Lung (tissue), 12 donors: ENCODE data around the gene RPGRIP1L. TPM values are rescaled to one million over a fixed set of nuclear protein-coding genes. Genes with fewer than 3 reads are reported as not detected.
"Not testable (repeated sequence)": the region's sequence is repeated elsewhere in the genome, so short reads cannot be mapped to it uniquely, and the experiment has no call there.

ENCODE experiments used
- ATAC-seq: fragments of 200-7000 bp; cut with Tn5 transposase; one replicate; pipeline ENCODE4 v1.9.1; 2020; ENCODE audit warnings: moderate number of reproducible peaks; ENCODE audit not compliant: insufficient read depth, low FRiP score
- DNase-seq, 3 donors: peaks; one replicate each; pipeline ENCODE4 v3.0.0-alpha.2; 2013 to 2017
- H3K27ac ChIP-seq, 2 donors: one replicate each; pipeline ENCODE4 v1.5.1; 2013; ENCODE audit warnings: mild to moderate bottlenecking in 2 of 2, moderate library complexity in 2 of 2, control low read depth in 1 of 2, inconsistent platforms in 1 of 2, low read depth in 1 of 2, low read length in 1 of 2
- H3K27me3 ChIP-seq, 3 donors: one replicate each; pipeline ENCODE4 v1.5.1; 2013; ENCODE audit warnings: low read length in 2 of 3; ENCODE audit not compliant: control insufficient read depth in 3 of 3, insufficient read depth in 3 of 3
- H3K36me3 ChIP-seq, 4 donors: one replicate each; pipeline ENCODE4 v1.5.1; 2013; ENCODE audit warnings: low read length in 4 of 4, mild to moderate bottlenecking in 1 of 4, moderate library complexity in 1 of 4; ENCODE audit not compliant: control insufficient read depth in 4 of 4, insufficient read depth in 4 of 4
- H3K4me1 ChIP-seq, 5 donors: one replicate each; pipeline ENCODE4 v1.5.1; 2013; ENCODE audit warnings: low read length in 5 of 5, mild to moderate bottlenecking in 2 of 5, moderate library complexity in 1 of 5; ENCODE audit not compliant: control insufficient read depth in 5 of 5, insufficient read depth in 5 of 5
- H3K4me3 ChIP-seq: one replicate; pipeline ENCODE4 v1.5.1; 2013; ENCODE audit warnings: mild to moderate bottlenecking, control low read depth, moderate library complexity
- H3K9ac ChIP-seq, 2 donors: one replicate each; pipeline ENCODE4 v1.5.1; 2013; ENCODE audit warnings: low read length in 2 of 2, control low read depth in 1 of 2; ENCODE audit not compliant: insufficient read depth in 1 of 2
- H3K9me3 ChIP-seq, 4 donors: one replicate each; pipeline ENCODE4 v1.5.1; 2013; ENCODE audit warnings: low read length in 3 of 4, mild to moderate bottlenecking in 1 of 4, moderate library complexity in 1 of 4; ENCODE audit not compliant: control insufficient read depth in 4 of 4, insufficient read depth in 3 of 4
- WGBS, 2 donors: extraction: QIAGEN DNeasy Blood & Tissue Kit; methylation state at CpG; one replicate each; pipeline ENCODE4 v1.1.7; 2013; 5-methylcytosine and 5-hydroxymethylcytosine counted together
- polyA plus RNA-seq, 2 donors: library from polyadenylated mRNA; stranded (reverse); fragments of 200-250 nt; gene quantifications; one replicate each; pipeline ENCODE4 v1.2.1, GENCODE V29; 2013
- total RNA-seq, 2 donors: library from RNA; depleted of rRNA in 1 of 2; stranded (reverse); fragments of >200 nt in 1 of 2; gene quantifications; one replicate each; pipeline ENCODE4 v1.2.1, GENCODE V29; 2014 to 2021
- TF ChIP-seq, protein P1 (sequence below): IDR thresholded peaks from 2 replicates; pipeline ENCODE4 v1.5.1; 2012; ENCODE audit warnings: mild to moderate bottlenecking; ENCODE audit errors: control extremely low read depth, extremely low read depth
- donor health status: control.
- donor health status: control.
- donor health status: Bipolar disorder and iron deficiency.
- donor health status: healthy.
- donor health status: DM: yes; HTN: yes; CAD: no.

Gene RPGRIP1L
- total and polyA plus RNA-seq, 4 donors, result 2.2 to 17.9 (median 6.2) TPM

DNA sequence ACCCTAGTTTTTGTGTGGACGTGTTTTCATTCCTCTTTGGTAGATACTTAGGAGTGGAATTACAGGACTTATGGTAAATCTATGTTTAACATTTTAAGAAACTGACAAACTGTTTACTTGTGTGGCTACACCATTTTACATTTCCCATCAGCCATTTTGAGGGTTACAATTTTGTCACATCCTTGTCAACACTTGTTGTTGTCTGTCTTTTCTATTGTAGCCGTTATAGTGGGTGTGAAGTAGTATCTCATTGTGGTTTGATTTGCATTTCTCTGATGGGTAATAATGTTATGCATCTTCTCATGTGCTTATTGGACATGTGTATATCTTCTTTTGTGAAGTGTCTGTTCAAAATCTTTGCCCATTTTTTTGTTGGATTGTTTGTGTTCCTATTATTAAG, 4.8 kb upstream of the RPGRIP1L start:
- H3K27ac ChIP-seq, result no peak overlapping the region
- WGBS, 2 donors, result 93 to 97% methylated on average over 2 of the region's 2 CpGs
- peaks cover 0 to 18% (median 12%) of the 10 kb centered on the region in 5 donors for H3K4me1 ChIP-seq
- H3K4me3 ChIP-seq, result no peak overlapping the region
- no peaks in the 10 kb centered on the region for H3K36me3 ChIP-seq
- H3K9ac ChIP-seq, result no peak overlapping the region
- no peaks in the 10 kb centered on the region for H3K27me3 ChIP-seq
- TF ChIP-seq, protein P1, sequence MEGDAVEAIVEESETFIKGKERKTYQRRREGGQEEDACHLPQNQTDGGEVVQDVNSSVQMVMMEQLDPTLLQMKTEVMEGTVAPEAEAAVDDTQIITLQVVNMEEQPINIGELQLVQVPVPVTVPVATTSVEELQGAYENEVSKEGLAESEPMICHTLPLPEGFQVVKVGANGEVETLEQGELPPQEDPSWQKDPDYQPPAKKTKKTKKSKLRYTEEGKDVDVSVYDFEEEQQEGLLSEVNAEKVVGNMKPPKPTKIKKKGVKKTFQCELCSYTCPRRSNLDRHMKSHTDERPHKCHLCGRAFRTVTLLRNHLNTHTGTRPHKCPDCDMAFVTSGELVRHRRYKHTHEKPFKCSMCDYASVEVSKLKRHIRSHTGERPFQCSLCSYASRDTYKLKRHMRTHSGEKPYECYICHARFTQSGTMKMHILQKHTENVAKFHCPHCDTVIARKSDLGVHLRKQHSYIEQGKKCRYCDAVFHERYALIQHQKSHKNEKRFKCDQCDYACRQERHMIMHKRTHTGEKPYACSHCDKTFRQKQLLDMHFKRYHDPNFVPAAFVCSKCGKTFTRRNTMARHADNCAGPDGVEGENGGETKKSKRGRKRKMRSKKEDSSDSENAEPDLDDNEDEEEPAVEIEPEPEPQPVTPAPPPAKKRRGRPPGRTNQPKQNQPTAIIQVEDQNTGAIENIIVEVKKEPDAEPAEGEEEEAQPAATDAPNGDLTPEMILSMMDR, result no peak
- DNase-seq (no peak), ATAC-seq (no peak)
- H3K9me3 ChIP-seq, result no peaks in the 10 kb centered on the region

DNA sequence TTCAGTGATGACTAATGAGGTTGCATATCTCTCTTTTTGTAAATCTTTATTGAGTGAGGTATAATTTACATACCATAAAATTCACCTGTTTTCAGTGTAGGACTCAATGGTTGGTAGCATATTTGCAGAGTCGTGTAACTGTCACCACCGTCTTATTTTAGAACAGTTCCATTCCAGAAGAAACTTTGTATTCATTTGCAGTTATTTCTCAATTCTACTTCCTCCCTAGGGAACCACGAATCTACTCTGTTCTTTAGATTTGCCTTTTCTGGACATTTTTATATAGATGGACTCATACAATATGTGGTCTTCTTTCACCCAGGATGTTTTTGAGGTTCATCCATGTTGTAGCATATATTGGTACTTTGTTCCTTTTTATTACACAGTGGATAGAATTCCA, 4.0 kb upstream of the RPGRIP1L start:
- TF ChIP-seq, protein P1, result no peak
- H3K27ac ChIP-seq, result no peak overlapping the region
- H3K36me3 ChIP-seq, result no peaks in the 10 kb centered on the region
- H3K27me3 ChIP-seq, result no peaks in the 10 kb centered on the region
- H3K4me1 ChIP-seq, result peaks cover 0 to 16% (median 12%) of the 10 kb centered on the region in 5 donors
- H3K4me3 ChIP-seq, result no peak overlapping the region
- WGBS, 2 donors, result 28 to 62% methylated on average over 3 of the region's 3 CpGs
- ATAC-seq (no peak), DNase-seq (no peak)
- no peaks in the 10 kb centered on the region for H3K9me3 ChIP-seq
- no peak overlapping the region for H3K9ac ChIP-seq

DNA sequence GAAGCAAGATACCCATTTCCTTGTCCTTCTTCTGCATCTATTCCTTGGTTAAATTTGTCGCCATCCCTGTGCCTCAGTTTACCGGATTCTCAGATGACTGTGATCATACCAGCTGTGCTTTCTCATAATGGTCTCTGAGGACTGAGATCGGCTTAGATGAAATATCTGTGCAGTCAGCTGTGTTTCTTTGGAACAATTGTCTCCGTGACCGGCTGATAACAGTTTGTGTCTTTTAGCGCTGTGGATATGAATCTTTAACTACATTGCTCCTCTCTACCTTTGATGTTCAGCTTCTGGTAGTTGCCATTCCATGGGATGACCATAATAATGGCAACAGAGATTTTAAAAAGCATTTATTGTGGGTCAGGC, 770 bp upstream of the RPGRIP1L start:
- Histone ChIP-seq H3K27me3 (no peaks in the 10 kb centered on the region), H3K9me3 (no peaks in the 10 kb centered on the region), H3K36me3 (peaks cover 0 to 2% (median 0%) of the 10 kb centered on the region in 4 donors), H3K27ac (peak overlapping the region in 1 of 2 donors; percentile 78), H3K9ac (peak overlapping the region; percentile 50 to 86), H3K4me3 (peak overlapping the region; percentile 84), H3K4me1 (peaks cover 0 to 16% (median 12%) of the 10 kb centered on the region in 5 donors)
- ATAC-seq, result no peak
- 17 to 18% methylated on average over 6 of the region's 6 CpGs for WGBS, 2 donors
- TF ChIP-seq, protein P1, result no peak
- no peak for DNase-seq

- not testable (repeated sequence) for H3K4me3 ChIP-seq, H3K27ac ChIP-seq, H3K36me3 ChIP-seq, H3K9ac ChIP-seq, DNase-seq, ATAC-seq, H3K4me1 ChIP-seq, H3K27me3 ChIP-seq, H3K9me3 ChIP-seq
- 97 to 98% methylated on average over 13 to 31 of the region's 31 CpGs for WGBS, 2 donors
These were observed 5.4 kb downstream of the RPGRIP1L start for GRCh38 chr16:53698271-53698670.
